ENCODE results near the gene NPLOC4.

DNA sequence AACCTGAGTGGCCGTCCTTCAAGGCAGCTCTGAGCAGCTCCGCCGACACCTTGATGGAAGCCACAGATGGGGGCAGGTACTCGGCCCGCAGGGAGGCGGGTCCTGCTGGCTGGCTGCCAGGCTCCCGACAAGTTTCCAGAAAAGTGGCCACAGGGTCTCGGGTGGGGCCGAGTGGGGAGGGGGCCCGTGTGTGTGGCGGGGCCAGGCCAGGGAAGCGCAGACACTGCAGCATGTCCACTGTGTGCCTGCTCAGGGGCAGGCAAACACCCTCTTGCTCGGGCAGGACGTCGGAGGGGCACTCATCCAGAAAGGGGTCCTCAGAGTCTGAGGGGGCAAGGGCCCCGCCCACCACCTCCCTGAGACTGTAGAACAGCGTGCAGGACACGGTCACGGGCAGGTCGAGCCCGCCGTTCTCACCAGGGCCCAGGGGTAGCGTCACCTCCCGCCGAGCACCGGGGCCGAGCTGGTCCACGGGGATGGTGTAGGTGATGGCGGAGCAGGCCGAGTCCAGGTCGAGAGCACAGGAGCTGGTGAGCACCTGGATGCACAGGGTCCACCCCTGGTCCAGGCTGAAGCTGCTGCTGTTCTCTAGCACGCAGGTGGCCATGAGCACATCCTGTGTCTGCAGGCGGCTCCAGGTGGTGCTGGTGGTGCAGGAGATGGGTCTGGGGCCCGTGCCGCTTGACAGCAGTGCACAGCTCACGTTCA lies 89.9 kb downstream of the NPLOC4 start:
- TF ChIP-seq, protein P1, sequence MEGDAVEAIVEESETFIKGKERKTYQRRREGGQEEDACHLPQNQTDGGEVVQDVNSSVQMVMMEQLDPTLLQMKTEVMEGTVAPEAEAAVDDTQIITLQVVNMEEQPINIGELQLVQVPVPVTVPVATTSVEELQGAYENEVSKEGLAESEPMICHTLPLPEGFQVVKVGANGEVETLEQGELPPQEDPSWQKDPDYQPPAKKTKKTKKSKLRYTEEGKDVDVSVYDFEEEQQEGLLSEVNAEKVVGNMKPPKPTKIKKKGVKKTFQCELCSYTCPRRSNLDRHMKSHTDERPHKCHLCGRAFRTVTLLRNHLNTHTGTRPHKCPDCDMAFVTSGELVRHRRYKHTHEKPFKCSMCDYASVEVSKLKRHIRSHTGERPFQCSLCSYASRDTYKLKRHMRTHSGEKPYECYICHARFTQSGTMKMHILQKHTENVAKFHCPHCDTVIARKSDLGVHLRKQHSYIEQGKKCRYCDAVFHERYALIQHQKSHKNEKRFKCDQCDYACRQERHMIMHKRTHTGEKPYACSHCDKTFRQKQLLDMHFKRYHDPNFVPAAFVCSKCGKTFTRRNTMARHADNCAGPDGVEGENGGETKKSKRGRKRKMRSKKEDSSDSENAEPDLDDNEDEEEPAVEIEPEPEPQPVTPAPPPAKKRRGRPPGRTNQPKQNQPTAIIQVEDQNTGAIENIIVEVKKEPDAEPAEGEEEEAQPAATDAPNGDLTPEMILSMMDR (IDR thresholded peaks at IDR 0.05) = no peak
- TF ChIP-seq POLR2A (IDR thresholded peaks at IDR 0.05) = no peak
